Activated CD4-positive, alpha-beta T cell treated with anti-CD3 and anti-CD28 coated beads for 36 hours (primary cell): ENCODE data around the gene SLC7A4. TPM values are rescaled to one million over a fixed set of nuclear protein-coding genes. Genes with fewer than 3 reads are reported as not detected.
"Not testable (repeated sequence)": the region's sequence is repeated elsewhere in the genome, so short reads cannot be mapped to it uniquely, and the experiment has no call there.

Experiments
- ATAC-seq: fragments of 200-7000 bp; cut with Tn5 transposase; one replicate; pipeline ENCODE4 v1.10.0; 2021; ENCODE audit warnings: mild to moderate bottlenecking, moderate library complexity
- CTCF ChIA-PET: fragments of 350-600 bp; sonication (Branson Sonifier 250); formaldehyde crosslinking; loops from one replicate; lab custom pipeline; 2021; ENCODE audit warnings: antibody characterized with exemption; lab: Charles Lee
- POLR2A ChIA-PET: fragments of 350-600 bp; sonication (Branson Sonifier 250); formaldehyde crosslinking; loops from one replicate; lab custom pipeline; 2021; ENCODE audit warnings: antibody characterized with exemption, inconsistent platforms; lab: Charles Lee
- DNase-seq: peaks from one replicate; pipeline ENCODE4 v3.0.0-alpha.2; 2020
- H3K27ac Mint-ChIP-seq: one replicate; pipeline ENCODE4 v1.8.0; 2021; ENCODE audit warnings: mixed read lengths
- H3K27me3 Mint-ChIP-seq: one replicate; pipeline ENCODE4 v1.8.0; 2021; ENCODE audit warnings: mixed read lengths
- H3K36me3 Mint-ChIP-seq: one replicate; pipeline ENCODE4 v1.8.0; 2021; ENCODE audit warnings: low read depth, mixed read lengths
- H3K4me1 Mint-ChIP-seq: one replicate; pipeline ENCODE4 v1.8.0; 2021; ENCODE audit warnings: mixed read lengths
- H3K4me3 Mint-ChIP-seq: one replicate; pipeline ENCODE4 v1.8.0; 2021; ENCODE audit warnings: mild to moderate bottlenecking, moderate library complexity, mixed read lengths
- H3K9me3 Mint-ChIP-seq: one replicate; pipeline ENCODE4 v1.8.0; 2021; ENCODE audit warnings: low read depth, mixed read lengths
- intact Hi-C, 2 experiments: fragments of 100-400 bp; cut with DNase I in 1 of 2; cut with micrococcal nuclease in 1 of 2; formaldehyde crosslinking; loops; one replicate each; pipeline versions ENCODE4 v1.14.2 to v1.15.1; 2022 to 2024; cut with DNase I, micrococcal nuclease
- total RNA-seq, 2 experiments: library from RNA; stranded (reverse); gene quantifications; one replicate each; pipeline ENCODE4 v1.2.3, GENCODE V29; 2021

The SLC7A4 gene
- total RNA-seq, 2 experiments from 2014 or later, result not detected

GRCh38 chr22:21012446-21013407 is 19.6 kb downstream of the SLC7A4 start:
- H3K36me3 Mint-ChIP-seq, result no peaks in the 10 kb centered on the region
- ChIA-PET POLR2A (interaction anchor here (1.7 kb wide), 1 partner anchor 10 kb away, joined by 5 read pairs; the partner anchor contains the start of gene THAP7), CTCF (interaction anchor here (1.2 kb wide), 1 partner anchor 31 kb away, joined by 3 read pairs; the partner anchor contains the start of gene LZTR1)
- no peaks in the 10 kb centered on the region for H3K9me3 Mint-ChIP-seq
- H3K4me1 Mint-ChIP-seq, result peaks cover 20% of the 10 kb centered on the region
- H3K4me3 Mint-ChIP-seq, result peak overlapping the region; percentile 54
- ATAC-seq (no peak), DNase-seq (no peak)
- H3K27me3 Mint-ChIP-seq, result no peaks in the 10 kb centered on the region
- no peak overlapping the region for H3K27ac Mint-ChIP-seq
- intact Hi-C loops, result no loop called here

GRCh38 chr22:21010426-21011113 is 21.8 kb downstream of the SLC7A4 start:
- no peaks in the 10 kb centered on the region for H3K36me3 Mint-ChIP-seq
- H3K4me3 Mint-ChIP-seq, result no peak overlapping the region
- ATAC-seq, result no peak

GRCh38 chr22:21009638-21010425 is 22.5 kb downstream of the SLC7A4 start:
- ChIA-PET CTCF (interaction anchor here (1.1 kb wide), 1 partner anchor 27 kb away, joined by 5 read pairs; no protein-coding TSS in a partner anchor), POLR2A (interaction anchor here (0.5 kb wide), 1 partner anchor 637 kb away, joined by 3 read pairs; no protein-coding TSS in a partner anchor)
- no peaks in the 10 kb centered on the region for H3K36me3 Mint-ChIP-seq
- H3K4me1 Mint-ChIP-seq, result peaks cover 11% of the 10 kb centered on the region
- no peaks in the 10 kb centered on the region for H3K9me3 Mint-ChIP-seq
- H3K27ac Mint-ChIP-seq, result no peak overlapping the region
- intact Hi-C loops, result no loop called here
- DNase-seq (peak; percentile 49), ATAC-seq (no peak)
- H3K4me3 Mint-ChIP-seq, result no peak overlapping the region
- no peaks in the 10 kb centered on the region for H3K27me3 Mint-ChIP-seq

More at GRCh38 chr22:21010426-21011113, 21.8 kb downstream of the SLC7A4 start:
- ChIA-PET POLR2A (no interaction called here), CTCF (interaction anchor here (1.1 kb wide), 1 partner anchor 28 kb away, joined by 5 read pairs; no protein-coding TSS in a partner anchor)
- intact Hi-C loops, result no loop called here
- Mint-ChIP-seq H3K27me3 (no peaks in the 10 kb centered on the region), H3K9me3 (no peaks in the 10 kb centered on the region), H3K27ac (no peak overlapping the region), H3K4me1 (peaks cover 18% of the 10 kb centered on the region)
- DNase-seq, result no peak

GRCh38 chr22:21009208-21009607 is 23.2 kb downstream of the SLC7A4 start:
- H3K27ac Mint-ChIP-seq, POLR2A ChIA-PET: not testable (repeated sequence)

GRCh38 chr22:21003782-21004181 is 28.6 kb downstream of the SLC7A4 start:
- POLR2A ChIA-PET, result no interaction called here
- Mint-ChIP-seq H3K4me1 (peaks cover 16% of the 10 kb centered on the region), H3K27me3 (no peaks in the 10 kb centered on the region), H3K4me3 (peak overlapping the region; percentile 92), H3K9me3 (no peaks in the 10 kb centered on the region), H3K36me3 (peaks cover 14% of the 10 kb centered on the region), H3K27ac (peak overlapping the region; percentile 47)
- DNase-seq (no peak), ATAC-seq (no peak)
- CTCF ChIA-PET, result interaction anchor here (1.5 kb wide), 1 partner anchor 17 kb away, joined by 8 read pairs; no protein-coding TSS in a partner anchor
- intact Hi-C loops, result loop anchor here (2.0 to 5.0 kb wide), 4 partner anchors 86 to 981 kb away; partner anchors contain the start of genes CRKL (in 1 of the 2), MED15 (in 1 of the 2), PI4KA (in 1 of the 2) and SNAP29 (in 1 of the 2)

More at GRCh38 chr22:21009208-21009607, 23.2 kb downstream of the SLC7A4 start:
- DNase-seq, H3K27me3 Mint-ChIP-seq, intact Hi-C loops, ATAC-seq, H3K36me3 Mint-ChIP-seq, H3K9me3 Mint-ChIP-seq, H3K4me3 Mint-ChIP-seq, H3K4me1 Mint-ChIP-seq: not testable (repeated sequence)
- CTCF ChIA-PET, result interaction anchor here (1.1 kb wide), 1 partner anchor 27 kb away, joined by 5 read pairs; no protein-coding TSS in a partner anchor

GRCh38 chr22:21001601-21002325 is 30.6 kb downstream of the SLC7A4 start, which contains the start of gene THAP7:
Gene THAP7, minus strand, starts transcription at chr22:21002118. Its CDS starts 207 bp downstream, at chr22:21001911.
- peaks cover 19% of the 10 kb centered on the region for H3K4me1 Mint-ChIP-seq

GRCh38 chr22:21000987-21001600 is 31.3 kb downstream of the SLC7A4 start:
- POLR2A ChIA-PET, result interaction anchor here (0.5 to 0.6 kb wide), 2 partner anchors 23 to 30 kb away, joined by 3 to 7 read pairs; no protein-coding TSS in a partner anchor
- no peaks in the 10 kb centered on the region for H3K9me3 Mint-ChIP-seq
- no peak for DNase-seq
- peak overlapping the region; percentile 92 for H3K4me3 Mint-ChIP-seq
- H3K27me3 Mint-ChIP-seq, result no peaks in the 10 kb centered on the region
- no peak for ATAC-seq
- peaks cover 16% of the 10 kb centered on the region for H3K36me3 Mint-ChIP-seq
- H3K27ac Mint-ChIP-seq, result peak overlapping the region; percentile 96
- CTCF ChIA-PET, result interaction anchor here (1.0 to 3.1 kb wide), 2 partner anchors 11 to 20 kb away, joined by 3 to 10 read pairs; partner anchors contain the start of gene LZTR1
- intact Hi-C loops, result loop anchor here (1.0 to 5.0 kb wide), 5 partner anchors 20 to 979 kb away; partner anchors contain the start of genes CRKL (in 2 of the 2), MED15 (in 1 of the 2) and TANGO2 (in 1 of the 2)
- H3K4me1 Mint-ChIP-seq, result peaks cover 19% of the 10 kb centered on the region

More at GRCh38 chr22:21001601-21002325, 30.6 kb downstream of the SLC7A4 start, which contains the start of gene THAP7:
- peak within 1 kb of the TSS; percentile 96 for H3K27ac Mint-ChIP-seq
- ATAC-seq (peak; percentile 92), DNase-seq (peak; percentile 99)
- peak within 1 kb of the TSS; percentile 92 for H3K4me3 Mint-ChIP-seq
- ChIA-PET CTCF (interaction anchor here (0.9 to 3.1 kb wide), 4 partner anchors 14 to 36 kb away, joined by 3 to 10 read pairs (median 4); partner anchors contain the start of gene LZTR1), POLR2A (interaction anchor here (0.6 to 1.7 kb wide), 5 partner anchors 12 to 1213 kb away, joined by 3 to 9 read pairs (median 5); partner anchors contain the start of genes LZTR1 and YDJC)
- H3K36me3 Mint-ChIP-seq, result peaks cover 16% of the 10 kb centered on the region
- H3K9me3 Mint-ChIP-seq, result no peaks in the 10 kb centered on the region
- intact Hi-C loops, result loop anchor here (1.0 to 5.0 kb wide), 10 partner anchors 13 to 979 kb away; partner anchors contain the start of genes CRKL (in 2 of the 2), PI4KA (in 2 of the 2), LRRC74B (in 1 of the 2) and LZTR1 (in 1 of the 2)
- no peaks in the 10 kb centered on the region for H3K27me3 Mint-ChIP-seq

GRCh38 chr22:21000207-21000986 is 32.0 kb downstream of the SLC7A4 start:
- Mint-ChIP-seq H3K27me3 (no peaks in the 10 kb centered on the region), H3K36me3 (peaks cover 16% of the 10 kb centered on the region), H3K4me1 (peaks cover 19% of the 10 kb centered on the region), H3K9me3 (no peaks in the 10 kb centered on the region), H3K4me3 (peak overlapping the region; percentile 92), H3K27ac (peak overlapping the region; percentile 96)
- intact Hi-C loops, result loop anchor here (2.0 to 5.0 kb wide), 4 partner anchors 20 to 978 kb away; partner anchors contain the start of genes CRKL (in 1 of the 2), MED15 (in 1 of the 2) and TANGO2 (in 1 of the 2)
- peak; percentile 24 for DNase-seq
- POLR2A ChIA-PET, result interaction anchor here (0.5 to 0.6 kb wide), 3 partner anchors 23 to 189 kb away, joined by 3 to 7 read pairs (median 5); no protein-coding TSS in a partner anchor
- CTCF ChIA-PET, result interaction anchor here (1.0 to 3.1 kb wide), 2 partner anchors 10 to 19 kb away, joined by 3 to 10 read pairs; partner anchors contain the start of gene LZTR1
- ATAC-seq, result no peak
